Measurements from ENCODE around the gene DNAJC1. TPM values are rescaled to one million over a fixed set of nuclear protein-coding genes. Genes with fewer than 3 reads are reported as not detected.
"Not testable (repeated sequence)": the region's sequence is repeated elsewhere in the genome, so short reads cannot be mapped to it uniquely, and the experiment has no call there.

DNAJC1 gene
- polyA plus RNA-seq, 4 donors = 20.6 to 30.0 (median 26.4) TPM

- FAIRE-seq (no peak), DNase-seq (no peak)
- peaks cover 1 to 35% of the 10 kb centered on the region in 2 donors for H3K9me3 ChIP-seq (ENCODE audit: control insufficient read depth in 2 of 2, insufficient read depth in 1 of 2, low read depth in 1 of 2, low read length in 1 of 2)
- no peaks in the 10 kb centered on the region for H3K36me3 ChIP-seq (ENCODE audit: control insufficient read depth in 3 of 3, insufficient read depth in 2 of 3, low read depth in 1 of 3, low read length in 3 of 3)
- H3K4me1 ChIP-seq (ENCODE audit: control insufficient read depth in 3 of 3, insufficient read depth in 2 of 3, low read depth in 1 of 3, low read length in 2 of 3) = no peaks in the 10 kb centered on the region
- no peak overlapping the region for H3K27ac ChIP-seq (ENCODE audit: low read depth in 1 of 3, low read length in 2 of 3)
- no peaks in the 10 kb centered on the region for H3K27me3 ChIP-seq (ENCODE audit: control insufficient read depth in 3 of 3, insufficient read depth in 3 of 3, low read length in 3 of 3)
- 97 to 99% (median 97%) methylated on average over 1 of the region's 1 CpG for WGBS, 3 donors
- no peak overlapping the region for H3K4me3 ChIP-seq (ENCODE audit: low read depth in 1 of 3, low read length in 3 of 3)
These were observed 170.8 kb downstream of the DNAJC1 start for GRCh38 chr10:21832821-21833130.

GRCh38 chr10:21831986-21832820 is 171.3 kb downstream of the DNAJC1 start:
- no peaks in the 10 kb centered on the region for H3K27me3 ChIP-seq (ENCODE audit: control insufficient read depth in 3 of 3, insufficient read depth in 3 of 3, low read length in 3 of 3)
- H3K4me1 ChIP-seq (ENCODE audit: control insufficient read depth in 3 of 3, insufficient read depth in 2 of 3, low read depth in 1 of 3, low read length in 2 of 3) = no peaks in the 10 kb centered on the region
- H3K9me3 ChIP-seq (ENCODE audit: control insufficient read depth in 2 of 2, insufficient read depth in 1 of 2, low read depth in 1 of 2, low read length in 1 of 2) = peaks cover 2 to 36% of the 10 kb centered on the region in 2 donors
- FAIRE-seq = no peak
- no peak for DNase-seq
- no peaks in the 10 kb centered on the region for H3K36me3 ChIP-seq (ENCODE audit: control insufficient read depth in 3 of 3, insufficient read depth in 2 of 3, low read depth in 1 of 3, low read length in 3 of 3)
- no peak overlapping the region for H3K27ac ChIP-seq (ENCODE audit: low read depth in 1 of 3, low read length in 2 of 3)
- 90 to 98% (median 98%) methylated on average over 2 of the region's 2 CpGs for WGBS, 3 donors
- H3K4me3 ChIP-seq (ENCODE audit: low read depth in 1 of 3, low read length in 3 of 3) = no peak overlapping the region

DNA sequence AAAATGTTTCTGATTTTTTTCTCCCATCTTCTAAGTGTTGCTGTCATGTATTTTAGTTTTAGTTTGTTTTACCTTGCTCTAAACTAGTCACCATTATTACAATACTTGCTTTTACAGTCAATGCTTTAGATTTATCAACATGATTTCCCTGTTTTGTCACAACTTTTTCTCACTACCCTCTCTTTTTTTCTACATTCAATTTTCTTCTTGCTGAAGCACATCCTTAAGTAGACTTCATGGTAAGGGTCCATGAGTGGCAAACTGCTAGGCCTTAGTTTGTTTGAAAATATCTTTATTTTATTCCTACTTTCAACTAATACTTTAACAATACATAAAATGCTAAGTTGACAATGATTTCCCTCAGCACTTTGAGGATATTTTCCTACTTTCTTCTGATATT is 173.5 kb downstream of the DNAJC1 start:
- Histone ChIP-seq H3K9me3 (ENCODE audit: control insufficient read depth in 2 of 2, insufficient read depth in 1 of 2, low read depth in 1 of 2, low read length in 1 of 2) (peaks cover 2 to 41% of the 10 kb centered on the region in 2 donors), H3K27ac (ENCODE audit: low read depth in 1 of 3, low read length in 2 of 3) (no peak overlapping the region), H3K4me3 (ENCODE audit: low read depth in 1 of 3, low read length in 3 of 3) (no peak overlapping the region), H3K36me3 (ENCODE audit: control insufficient read depth in 3 of 3, insufficient read depth in 2 of 3, low read depth in 1 of 3, low read length in 3 of 3) (no peaks in the 10 kb centered on the region), H3K27me3 (ENCODE audit: control insufficient read depth in 3 of 3, insufficient read depth in 3 of 3, low read length in 3 of 3) (no peaks in the 10 kb centered on the region), H3K4me1 (ENCODE audit: control insufficient read depth in 3 of 3, insufficient read depth in 2 of 3, low read depth in 1 of 3, low read length in 2 of 3) (no peaks in the 10 kb centered on the region)
- FAIRE-seq (no peak), DNase-seq (no peak)

DNA sequence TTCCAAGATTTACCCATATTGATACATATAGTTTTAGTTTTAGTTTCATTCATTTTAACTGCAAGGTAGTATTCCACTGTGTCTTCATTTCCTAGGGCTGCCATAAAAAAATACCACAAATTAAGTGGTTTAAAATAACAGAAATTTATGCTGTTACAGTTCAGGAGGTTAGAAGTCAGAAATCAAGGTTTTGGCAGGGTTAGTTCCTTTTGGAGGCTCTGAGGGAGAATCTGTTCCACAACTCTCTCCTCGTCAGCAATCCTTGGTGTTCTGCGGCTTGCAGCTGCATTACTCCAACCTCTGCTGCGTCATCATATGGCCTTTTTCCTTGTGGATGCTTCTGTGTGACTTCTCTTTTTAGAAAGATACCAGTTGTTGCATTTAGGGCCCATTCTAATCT is 176.2 kb downstream of the DNAJC1 start:
- no peak for FAIRE-seq
- DNase-seq = no peak
- Histone ChIP-seq H3K4me1 (ENCODE audit: control insufficient read depth in 3 of 3, insufficient read depth in 2 of 3, low read depth in 1 of 3, low read length in 2 of 3) (no peaks in the 10 kb centered on the region), H3K4me3 (ENCODE audit: low read depth in 1 of 3, low read length in 3 of 3) (no peak overlapping the region), H3K27ac (ENCODE audit: low read depth in 1 of 3, low read length in 2 of 3) (no peak overlapping the region), H3K27me3 (ENCODE audit: control insufficient read depth in 3 of 3, insufficient read depth in 3 of 3, low read length in 3 of 3) (no peaks in the 10 kb centered on the region), H3K36me3 (ENCODE audit: control insufficient read depth in 3 of 3, insufficient read depth in 2 of 3, low read depth in 1 of 3, low read length in 3 of 3) (no peaks in the 10 kb centered on the region), H3K9me3 (ENCODE audit: control insufficient read depth in 2 of 2, insufficient read depth in 1 of 2, low read depth in 1 of 2, low read length in 1 of 2) (peaks cover 2 to 35% of the 10 kb centered on the region in 2 donors)
- 96 to 100% (median 98%) methylated on average over 3 of the region's 3 CpGs for WGBS, 3 donors

DNA sequence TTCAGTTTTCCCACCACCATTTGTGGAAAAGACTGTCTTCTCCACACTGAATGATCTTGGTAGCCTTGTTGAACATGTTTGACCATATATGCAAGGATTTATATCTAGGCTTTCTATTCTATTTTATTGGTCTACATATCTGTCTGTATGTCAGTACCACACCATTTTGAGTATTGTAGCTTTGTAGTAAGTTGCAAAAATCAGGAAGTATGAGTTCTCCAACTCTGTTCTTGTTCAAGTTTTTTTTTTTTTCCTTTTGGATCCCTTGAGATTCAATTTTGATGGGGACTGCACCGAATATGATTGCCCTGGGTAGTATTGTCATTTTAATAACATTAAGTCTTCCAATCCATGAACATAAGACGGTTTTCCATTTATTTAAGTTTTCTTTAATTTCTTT is 176.8 kb downstream of the DNAJC1 start:
- Histone ChIP-seq H3K4me1 (ENCODE audit: control insufficient read depth in 3 of 3, insufficient read depth in 2 of 3, low read depth in 1 of 3, low read length in 2 of 3) (no peaks in the 10 kb centered on the region), H3K9me3 (ENCODE audit: control insufficient read depth in 2 of 2, insufficient read depth in 1 of 2, low read depth in 1 of 2, low read length in 1 of 2) (peaks cover 2 to 35% of the 10 kb centered on the region in 2 donors), H3K27me3 (ENCODE audit: control insufficient read depth in 3 of 3, insufficient read depth in 3 of 3, low read length in 3 of 3) (no peaks in the 10 kb centered on the region), H3K4me3 (ENCODE audit: low read depth in 1 of 3, low read length in 3 of 3) (no peak overlapping the region), H3K36me3 (ENCODE audit: control insufficient read depth in 3 of 3, insufficient read depth in 2 of 3, low read depth in 1 of 3, low read length in 3 of 3) (no peaks in the 10 kb centered on the region), H3K27ac (ENCODE audit: low read depth in 1 of 3, low read length in 2 of 3) (no peak overlapping the region)
- FAIRE-seq (no peak), DNase-seq (no peak)
- 98 to 99% (median 98%) methylated on average over 2 of the region's 2 CpGs for WGBS, 3 donors

DNA sequence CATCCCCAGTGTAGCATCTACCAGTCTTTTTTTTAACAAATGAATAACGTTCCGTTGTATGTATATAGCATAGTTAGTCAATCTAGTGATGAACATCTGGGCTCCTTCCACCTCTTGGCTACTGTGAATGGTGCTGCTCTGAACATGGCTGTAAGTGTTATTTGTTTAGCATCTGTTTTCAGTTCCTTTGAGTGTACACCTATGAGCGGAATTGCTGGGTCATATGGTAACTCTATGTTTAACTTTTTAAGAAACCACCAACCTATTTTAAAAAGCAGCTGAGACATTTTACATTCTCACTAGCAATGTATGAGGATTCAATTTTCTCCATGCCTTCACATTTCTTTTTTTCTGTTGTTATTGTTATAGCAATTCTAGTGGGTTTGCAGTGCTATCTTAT is 178.2 kb downstream of the DNAJC1 start:
- no peaks in the 10 kb centered on the region for H3K4me1 ChIP-seq (ENCODE audit: control insufficient read depth in 3 of 3, insufficient read depth in 2 of 3, low read depth in 1 of 3, low read length in 2 of 3)
- H3K4me3 ChIP-seq (ENCODE audit: low read depth in 1 of 3, low read length in 3 of 3) = no peak overlapping the region
- no peak for FAIRE-seq
- no peaks in the 10 kb centered on the region for H3K27me3 ChIP-seq (ENCODE audit: control insufficient read depth in 3 of 3, insufficient read depth in 3 of 3, low read length in 3 of 3)
- DNase-seq = no peak
- peaks cover 2 to 31% of the 10 kb centered on the region in 2 donors for H3K9me3 ChIP-seq (ENCODE audit: control insufficient read depth in 2 of 2, insufficient read depth in 1 of 2, low read depth in 1 of 2, low read length in 1 of 2)
- WGBS, 3 donors = 92 to 98% (median 97%) methylated on average over 3 of the region's 3 CpGs
- H3K27ac ChIP-seq (ENCODE audit: low read depth in 1 of 3, low read length in 2 of 3) = no peak overlapping the region
- no peaks in the 10 kb centered on the region for H3K36me3 ChIP-seq (ENCODE audit: control insufficient read depth in 3 of 3, insufficient read depth in 2 of 3, low read depth in 1 of 3, low read length in 3 of 3)

DNA sequence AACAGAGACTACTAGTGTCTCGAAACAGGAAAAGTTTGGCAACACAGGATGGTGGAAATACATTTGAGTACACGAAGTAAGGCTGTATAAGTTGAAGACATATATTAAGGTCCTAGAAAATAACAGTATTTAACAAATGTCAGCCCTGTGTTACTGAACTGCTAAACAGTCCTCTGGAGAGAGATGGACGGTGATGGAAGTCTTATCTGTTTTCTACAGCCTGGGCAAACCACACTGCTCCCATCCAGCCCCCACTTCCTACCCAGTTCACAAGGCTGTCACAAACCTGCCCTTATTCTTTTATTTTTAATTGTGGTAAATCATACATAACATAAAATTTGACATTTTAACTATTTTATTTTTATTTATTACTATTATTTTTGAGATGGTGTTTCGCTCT is 179.1 kb downstream of the DNAJC1 start:
- DNase-seq (no peak), FAIRE-seq (no peak)
- Histone ChIP-seq H3K36me3 (ENCODE audit: control insufficient read depth in 3 of 3, insufficient read depth in 2 of 3, low read depth in 1 of 3, low read length in 3 of 3) (no peaks in the 10 kb centered on the region), H3K4me1 (ENCODE audit: control insufficient read depth in 3 of 3, insufficient read depth in 2 of 3, low read depth in 1 of 3, low read length in 2 of 3) (no peaks in the 10 kb centered on the region), H3K27ac (ENCODE audit: low read depth in 1 of 3, low read length in 2 of 3) (no peak overlapping the region), H3K27me3 (ENCODE audit: control insufficient read depth in 3 of 3, insufficient read depth in 3 of 3, low read length in 3 of 3) (no peaks in the 10 kb centered on the region), H3K4me3 (ENCODE audit: low read depth in 1 of 3, low read length in 3 of 3) (no peak overlapping the region), H3K9me3 (ENCODE audit: control insufficient read depth in 2 of 2, insufficient read depth in 1 of 2, low read depth in 1 of 2, low read length in 1 of 2) (peaks cover 2 to 30% of the 10 kb centered on the region in 2 donors)
- 93 to 97% (median 95%) methylated on average over 4 of the region's 4 CpGs for WGBS, 3 donors

DNA sequence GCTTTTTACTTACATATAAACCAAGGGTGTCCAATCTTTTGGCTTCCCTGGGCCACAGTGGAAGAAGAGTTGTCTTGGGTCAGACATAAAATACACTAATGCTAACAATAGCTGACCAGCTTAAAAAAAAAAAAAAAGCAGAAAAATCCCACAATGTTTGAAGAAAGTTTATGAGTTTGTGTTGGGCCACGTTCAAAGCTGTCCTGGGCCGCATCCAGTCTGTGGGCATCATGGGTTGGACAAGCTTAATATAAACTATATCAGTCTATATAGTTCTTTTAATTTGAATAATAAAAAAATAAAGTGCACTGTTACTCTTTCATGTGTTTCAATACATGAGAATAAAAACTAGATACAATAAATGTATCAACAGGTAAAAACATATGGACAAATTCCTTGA is 179.9 kb downstream of the DNAJC1 start:
- no peak overlapping the region for H3K27ac ChIP-seq (ENCODE audit: low read depth in 1 of 3, low read length in 2 of 3)
- H3K36me3 ChIP-seq (ENCODE audit: control insufficient read depth in 3 of 3, insufficient read depth in 2 of 3, low read depth in 1 of 3, low read length in 3 of 3) = no peaks in the 10 kb centered on the region
- peaks cover 2 to 23% of the 10 kb centered on the region in 2 donors for H3K9me3 ChIP-seq (ENCODE audit: control insufficient read depth in 2 of 2, insufficient read depth in 1 of 2, low read depth in 1 of 2, low read length in 1 of 2)
- no peak for DNase-seq
- no peak overlapping the region for H3K4me3 ChIP-seq (ENCODE audit: low read depth in 1 of 3, low read length in 3 of 3)
- FAIRE-seq = no peak
- H3K4me1 ChIP-seq (ENCODE audit: control insufficient read depth in 3 of 3, insufficient read depth in 2 of 3, low read depth in 1 of 3, low read length in 2 of 3) = no peaks in the 10 kb centered on the region
- 80 to 95% (median 94%) methylated on average over 2 of the region's 2 CpGs for WGBS, 3 donors
- no peaks in the 10 kb centered on the region for H3K27me3 ChIP-seq (ENCODE audit: control insufficient read depth in 3 of 3, insufficient read depth in 3 of 3, low read length in 3 of 3)

GRCh38 chr10:21822273-21822672 is 181.3 kb downstream of the DNAJC1 start:
- peaks cover 0 to 21% of the 10 kb centered on the region in 2 donors for H3K9me3 ChIP-seq (ENCODE audit: control insufficient read depth in 2 of 2, insufficient read depth in 1 of 2, low read depth in 1 of 2, low read length in 1 of 2)
- H3K27ac ChIP-seq (ENCODE audit: low read depth in 1 of 3, low read length in 2 of 3); DNase-seq; H3K27me3 ChIP-seq (ENCODE audit: control insufficient read depth in 3 of 3, insufficient read depth in 3 of 3, low read length in 3 of 3); H3K4me3 ChIP-seq (ENCODE audit: low read depth in 1 of 3, low read length in 3 of 3); H3K36me3 ChIP-seq (ENCODE audit: control insufficient read depth in 3 of 3, insufficient read depth in 2 of 3, low read depth in 1 of 3, low read length in 3 of 3); FAIRE-seq; H3K4me1 ChIP-seq (ENCODE audit: control insufficient read depth in 3 of 3, insufficient read depth in 2 of 3, low read depth in 1 of 3, low read length in 2 of 3): not testable (repeated sequence)
- 97 to 98% (median 98%) methylated on average over 6 of the region's 6 CpGs for WGBS, 3 donors

Data from small intestine (tissue), 7 donors.